ENCODE data around the gene ANO2.
A peak's percentile ranks its signal among the peaks of the same experiment; 100 is the strongest.

The ANO2 gene

GRCh38 chr12:5783289-5783920 is 161.7 kb downstream of the ANO2 start:
- DNase-seq (ENCODE audit: low read depth, low spot score) = no peak

GRCh38 chr12:5780536-5780935 is 164.5 kb downstream of the ANO2 start:
- no peak for DNase-seq (ENCODE audit: low read depth, low spot score)

DNA sequence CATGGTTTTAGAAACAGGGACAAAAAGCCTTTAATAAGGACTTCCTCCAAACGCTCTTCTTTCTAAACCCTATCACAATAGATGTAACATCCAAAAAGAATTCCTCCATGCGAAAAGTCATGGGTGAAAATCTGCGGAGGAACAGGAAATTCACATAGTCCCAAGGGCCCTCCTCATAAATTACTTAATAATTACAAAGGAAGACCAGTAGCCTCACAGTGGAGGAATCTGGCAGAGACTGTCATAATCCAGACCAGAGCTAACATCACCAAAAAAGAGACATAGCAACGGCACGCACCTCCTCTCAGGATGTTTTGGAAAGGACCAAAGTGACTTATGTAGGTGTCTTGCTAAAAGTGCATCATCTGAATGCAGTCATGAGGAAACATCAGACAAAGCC is 165.7 kb downstream of the ANO2 start:
- no peak for DNase-seq (ENCODE audit: low read depth, low spot score)

DNA sequence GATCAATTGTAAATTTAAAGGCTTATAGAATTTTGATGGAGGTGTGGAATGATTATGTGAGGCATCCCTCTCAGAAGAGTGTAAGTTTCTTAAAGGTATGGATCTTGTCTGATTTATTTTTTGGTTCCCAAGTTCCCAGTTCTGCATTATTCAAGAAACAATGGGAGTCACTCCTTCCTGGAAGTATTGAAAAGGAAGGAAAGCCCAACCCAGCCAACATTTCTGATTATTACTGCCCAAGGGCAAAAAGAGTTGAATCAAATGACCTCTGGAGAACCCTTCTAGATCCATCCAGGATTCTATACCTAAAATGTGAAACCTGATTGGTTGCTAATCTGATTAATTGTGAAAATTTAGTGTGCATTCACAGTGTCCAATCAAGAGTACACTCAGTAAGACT is 166.2 kb downstream of the ANO2 start:
- DNase-seq (ENCODE audit: low read depth, low spot score) = no peak

DNA sequence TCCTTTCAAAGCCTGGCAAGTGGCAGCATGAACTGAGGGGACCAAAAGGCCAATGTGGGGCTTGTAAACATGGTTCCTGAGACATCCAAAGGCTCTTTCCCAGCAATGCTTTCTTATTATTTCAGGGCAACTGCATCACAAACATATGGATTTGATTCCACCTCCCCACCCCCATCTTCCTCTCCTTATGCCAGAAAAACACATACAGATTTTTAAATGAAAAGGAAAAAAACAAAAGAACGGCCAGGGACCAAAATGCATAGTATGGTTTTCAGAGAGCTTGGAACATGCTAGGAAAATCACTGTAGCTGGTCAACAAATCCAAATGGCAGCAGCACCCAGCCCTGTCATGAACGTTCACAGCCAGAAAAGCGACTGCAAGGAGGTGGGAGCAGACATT is 167.6 kb downstream of the ANO2 start:
- no peak for DNase-seq (ENCODE audit: low read depth, low spot score)

- DNase-seq (ENCODE audit: low read depth, low spot score) = no peak
These were observed 169.0 kb downstream of the ANO2 start for GRCh38 chr12:5776091-5776490.

DNA sequence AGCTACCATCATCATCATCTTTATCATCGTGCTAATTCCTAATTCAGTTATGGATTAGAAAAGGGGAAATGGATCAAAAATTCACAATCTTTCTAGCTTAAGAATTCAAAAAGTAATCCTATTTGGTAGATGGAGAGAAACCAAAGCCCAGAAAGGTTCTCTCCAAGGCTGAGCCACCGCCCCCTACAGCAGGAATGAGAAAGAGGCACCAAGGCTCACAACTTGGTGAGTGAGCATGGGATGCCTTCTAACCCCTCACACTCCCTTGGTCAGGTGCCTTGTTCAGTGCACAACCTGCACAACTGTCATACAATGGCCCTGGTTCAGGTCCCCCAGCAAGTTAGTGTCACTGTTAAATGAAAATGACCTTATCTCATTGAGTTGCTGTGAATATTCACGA is 171.5 kb downstream of the ANO2 start:
- no peak for DNase-seq (ENCODE audit: low read depth, low spot score)

- DNase-seq (ENCODE audit: low read depth, low spot score) = no peak
These were observed 173.3 kb downstream of the ANO2 start for GRCh38 chr12:5771756-5772155.

- DNase-seq (ENCODE audit: low read depth, low spot score) = no peak
These were observed 174.3 kb downstream of the ANO2 start for GRCh38 chr12:5770727-5771126.

GRCh38 chr12:5768581-5769196 is 176.4 kb downstream of the ANO2 start:
- no peak for DNase-seq (ENCODE audit: low read depth, low spot score)

GRCh38 chr12:5768171-5768570 is 176.9 kb downstream of the ANO2 start:
- no peak for DNase-seq (ENCODE audit: low read depth, low spot score)

DNA sequence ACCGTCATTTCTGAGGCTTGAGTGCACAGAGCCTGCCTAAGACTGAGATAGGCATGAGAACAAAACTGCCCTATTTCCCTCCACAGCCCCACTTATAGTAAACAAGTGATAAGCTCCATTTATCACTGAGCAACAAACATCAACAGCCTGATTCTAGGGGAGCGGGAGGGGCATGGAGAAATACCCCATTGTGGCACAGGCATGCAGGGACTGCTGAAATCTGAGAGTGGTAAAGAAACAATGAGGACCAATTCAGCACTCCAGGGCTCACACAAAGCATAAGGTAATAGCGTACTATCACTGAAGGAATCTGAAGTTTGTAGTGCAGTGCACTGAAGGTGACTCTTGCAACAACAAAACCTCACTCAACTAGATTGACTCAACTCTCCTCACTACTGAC is 186.7 kb downstream of the ANO2 start:
- no peak for DNase-seq (ENCODE audit: low read depth, low spot score)

DNA sequence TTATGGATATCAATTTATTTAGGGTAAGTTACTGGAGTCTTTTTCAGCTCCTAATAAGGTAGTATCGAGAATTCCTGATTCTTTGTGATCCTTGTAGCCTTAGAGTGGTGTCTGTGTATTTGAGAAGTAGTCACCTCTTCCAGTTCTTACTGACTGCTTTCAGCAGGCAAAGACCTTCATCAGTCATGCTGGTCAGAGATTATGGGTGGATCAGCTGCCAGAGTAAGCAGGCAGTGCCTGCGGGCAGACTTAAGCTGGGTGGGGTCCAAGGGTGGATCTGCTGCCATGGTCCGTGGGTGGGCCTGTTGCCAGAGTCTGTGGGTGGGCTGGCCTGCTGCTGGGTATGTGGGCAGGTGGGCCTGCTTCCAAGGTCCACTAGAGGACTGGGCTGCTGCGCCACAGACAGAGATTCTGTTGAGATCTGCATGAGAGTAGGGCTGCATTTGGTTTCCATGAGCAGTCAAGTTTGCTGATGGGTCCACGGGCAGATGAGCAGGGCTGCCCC is 188.7 kb downstream of the ANO2 start:
- no peak for DNase-seq (ENCODE audit: low read depth, low spot score)

DNA sequence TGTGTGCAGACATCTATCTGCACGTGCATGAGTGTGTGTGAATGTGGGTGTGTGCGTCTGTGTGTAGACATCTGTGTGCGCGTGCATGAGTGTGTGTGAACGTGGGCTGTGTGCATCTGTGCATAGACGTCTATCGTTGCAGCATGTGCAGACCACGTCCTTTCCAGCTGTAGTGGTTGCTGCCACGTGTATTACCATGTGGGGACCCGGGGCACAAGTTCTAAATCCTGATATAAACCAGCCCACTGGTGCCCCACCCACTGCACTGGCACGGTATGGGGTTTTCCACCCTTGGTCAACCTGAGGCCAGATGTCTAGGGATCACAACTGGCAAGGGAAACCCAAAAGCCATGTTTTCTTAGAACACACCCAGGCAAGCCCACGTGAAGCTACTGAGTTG is 197.0 kb downstream of the ANO2 start:
- no peak for DNase-seq (ENCODE audit: low read depth, low spot score)

DNA sequence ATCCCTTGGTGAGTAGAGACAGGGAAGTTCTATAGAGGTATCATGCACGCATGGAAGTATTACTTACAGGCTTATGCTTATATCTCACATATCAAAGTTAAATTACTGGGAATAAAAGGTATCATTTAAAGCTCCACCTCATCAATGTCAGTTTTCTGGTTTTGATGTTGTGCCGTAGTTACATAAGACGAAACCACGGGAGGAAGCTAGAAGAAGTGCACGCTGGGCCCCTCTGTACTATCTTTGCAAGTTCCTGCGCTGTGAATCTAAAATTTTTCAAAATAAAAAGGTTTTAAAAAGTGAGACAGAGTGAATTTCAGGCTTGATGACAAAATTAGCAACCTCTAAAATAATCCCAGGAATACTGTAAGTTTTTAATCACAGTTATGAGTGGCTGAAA is 198.1 kb downstream of the ANO2 start:
- no peak for DNase-seq (ENCODE audit: low read depth, low spot score)

DNA sequence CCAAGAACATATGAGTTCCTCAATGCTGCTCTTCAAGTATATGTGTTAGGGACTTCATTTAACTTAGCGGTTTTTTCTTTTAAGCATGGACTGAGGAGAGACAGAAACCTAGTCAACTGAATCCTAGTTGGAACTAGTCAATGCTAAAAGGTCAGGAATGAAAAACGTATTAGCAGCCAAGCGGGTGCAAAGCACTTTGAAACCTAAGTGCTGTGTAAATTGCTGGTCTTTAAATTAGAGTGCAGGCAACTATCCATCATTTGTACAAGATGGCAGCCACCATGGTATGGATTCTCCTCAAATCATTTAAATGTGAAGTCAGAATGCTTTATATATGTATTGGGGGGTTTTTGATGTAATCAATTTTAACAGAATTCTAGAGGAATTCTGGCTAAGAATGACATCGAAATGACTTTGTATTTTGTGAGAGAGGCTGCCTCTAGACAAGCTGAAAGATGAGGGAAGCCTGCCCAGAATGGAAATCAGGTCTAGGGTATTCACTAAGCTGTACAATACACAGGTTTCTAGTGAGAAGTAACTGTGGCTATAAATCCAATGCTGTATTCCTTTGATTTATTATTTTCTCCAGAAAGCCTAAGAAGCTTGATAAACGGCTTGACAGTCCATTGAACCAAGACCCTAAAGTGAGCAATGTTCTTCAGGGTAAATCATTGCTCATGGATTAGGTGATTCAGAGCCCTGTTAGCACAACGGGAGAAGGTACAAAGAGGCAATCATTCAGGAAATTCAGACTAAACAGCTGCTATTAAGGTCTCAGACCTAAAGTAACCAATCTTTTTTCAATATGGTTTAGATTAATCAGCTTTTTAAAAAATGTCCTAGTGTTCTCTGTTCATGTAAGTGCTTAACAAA is 198.8 kb downstream of the ANO2 start:
- DNase-seq (ENCODE audit: low read depth, low spot score) = no peak

- peak; percentile 56 for DNase-seq (ENCODE audit: low read depth, low spot score)
These were observed 199.7 kb downstream of the ANO2 start for GRCh38 chr12:5745251-5745888.

- no peak for DNase-seq (ENCODE audit: low read depth, low spot score)
These were observed 202.8 kb downstream of the ANO2 start for GRCh38 chr12:5742258-5742657.

GRCh38 chr12:5739917-5740316 is 205.1 kb downstream of the ANO2 start:
- DNase-seq (ENCODE audit: low read depth, low spot score) = no peak

GRCh38 chr12:5737778-5738177 is 207.3 kb downstream of the ANO2 start:
- DNase-seq (ENCODE audit: low read depth, low spot score) = no peak

DNA sequence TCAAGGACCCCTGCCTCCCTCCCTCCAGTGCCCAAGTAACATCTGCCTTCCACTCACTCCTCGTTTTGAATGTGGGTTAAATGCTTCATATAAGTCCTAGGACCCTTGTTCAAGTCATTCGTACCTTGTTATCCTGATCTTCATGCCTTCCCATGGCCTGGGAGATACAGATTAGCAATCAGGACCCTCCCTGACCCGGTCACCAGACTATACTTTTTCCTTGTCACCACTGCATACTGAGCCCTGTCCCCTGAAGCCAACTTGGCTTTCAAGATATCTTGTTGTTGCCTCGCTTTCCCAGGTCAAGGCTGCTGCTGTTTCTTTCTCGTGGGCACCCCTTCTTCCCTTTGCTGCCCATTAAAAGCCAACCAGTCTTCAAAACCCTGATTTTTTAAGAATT is 208.5 kb downstream of the ANO2 start:
- no peak for DNase-seq (ENCODE audit: low read depth, low spot score)

GRCh38 chr12:5736016-5736415 is 209.0 kb downstream of the ANO2 start:
- DNase-seq (ENCODE audit: low read depth, low spot score) = no peak

Data from iPS DF 19.7 (cell line).